IMR-90 (cell line): Measurements from ENCODE around the gene KL. TPM values are rescaled to one million over a fixed set of nuclear protein-coding genes. Genes with fewer than 3 reads are reported as not detected.

Experiments used
- ATAC-seq: fragments of 200-7000 bp; cut with Tn5 transposase; 2 replicates; pipeline ENCODE4 v1.9.1; 2020; ENCODE audit warnings: low read depth, mild to moderate bottlenecking, moderate library complexity
- BruUV-seq: library from RNA; stranded (reverse); fragments of 400-500 nt; replicated peaks from 2 replicates; lab custom pipeline; 2021; lab: Mats Ljungman, UMichigan
- CTCF ChIA-PET: fragments of 300-600 bp; formaldehyde crosslinking; extraction: SDS; loops from one replicate; lab custom pipeline; 2021; ENCODE audit warnings: antibody characterized with exemption; lab: Yijun Ruan, JAX
- POLR2A ChIA-PET: fragments of 300-600 bp; sonication (Branson Sonifier 250); formaldehyde crosslinking; loops from one replicate; lab custom pipeline; 2022; ENCODE audit warnings: antibody characterized with exemption; ENCODE audit not compliant: unreplicated experiment; lab: Charles Lee
- DNase-seq: peaks from one replicate; pipeline ENCODE4 v3.0.0; 2013
- H2AFZ ChIP-seq: replicated peaks from 2 replicates; pipeline ENCODE3; 2013; ENCODE audit warnings: low read length, mild to moderate bottlenecking; ENCODE audit not compliant: poor library complexity
- H2AK5ac ChIP-seq: 2 replicates; pipeline ENCODE4 v1.6.1; 2013; ENCODE audit warnings: low read depth, low read length, inconsistent platforms
- H2AK9ac ChIP-seq: replicated peaks from 2 replicates; pipeline ENCODE3; 2013; ENCODE audit warnings: mild to moderate bottlenecking, low read depth, low read length, moderate library complexity; ENCODE audit not compliant: poor library complexity
- H2BK120ac ChIP-seq: 2 replicates; pipeline ENCODE4 v1.6.1; 2013; ENCODE audit warnings: low read depth, low read length, inconsistent platforms
- H2BK15ac ChIP-seq: 3 replicates; pipeline ENCODE4 v1.6.1; 2013; ENCODE audit warnings: low read depth, low read length, inconsistent platforms
- H2BK20ac ChIP-seq: 2 replicates; pipeline ENCODE4 v1.6.1; 2013; ENCODE audit warnings: low read depth, mild to moderate bottlenecking, inconsistent platforms, low read length, moderate library complexity
- H2BK5ac ChIP-seq: 2 replicates; pipeline ENCODE4 v1.6.1; 2013; ENCODE audit warnings: mild to moderate bottlenecking, low read depth, low read length, inconsistent platforms; ENCODE audit not compliant: poor library complexity, severe bottlenecking
- H3K14ac ChIP-seq: replicated peaks from 2 replicates; pipeline ENCODE4 v1.6.1; 2013; ENCODE audit warnings: low read depth, low read length, inconsistent platforms
- H3K18ac ChIP-seq: 2 replicates; pipeline ENCODE4 v1.6.1; 2013; ENCODE audit warnings: low read depth, low read length, control low read depth
- H3K23ac ChIP-seq: 2 replicates; pipeline ENCODE4 v1.6.1; 2013; ENCODE audit warnings: low read depth, low read length, inconsistent platforms
- H3K27ac ChIP-seq: 2 replicates; pipeline ENCODE4 v1.5.1; 2013; ENCODE audit warnings: mild to moderate bottlenecking, control low read depth, low read length; ENCODE audit not compliant: insufficient read depth
- H3K27me3 ChIP-seq: 2 replicates; pipeline ENCODE4 v1.6.1; 2013; ENCODE audit warnings: low read length; ENCODE audit not compliant: control insufficient read depth, insufficient read depth
- H3K36me3 ChIP-seq: 2 replicates; pipeline ENCODE4 v1.6.1; 2013; ENCODE audit warnings: low read length, mixed read lengths; ENCODE audit not compliant: control insufficient read depth, insufficient read depth
- H3K4ac ChIP-seq: 2 replicates; pipeline ENCODE4 v1.6.1; 2013; ENCODE audit warnings: low read depth, low read length, inconsistent platforms
- H3K4me1 ChIP-seq: 2 replicates; pipeline ENCODE4 v1.6.1; 2013; ENCODE audit warnings: low read length, mixed read lengths; ENCODE audit not compliant: control insufficient read depth, insufficient read depth
- H3K4me2 ChIP-seq: 2 replicates; pipeline ENCODE4 v1.6.1; 2013; ENCODE audit warnings: low read depth, mild to moderate bottlenecking, control low read depth, low read length, moderate library complexity
- H3K4me3 ChIP-seq: 2 replicates; pipeline ENCODE4 v1.5.1; 2013; ENCODE audit warnings: low read depth, mild to moderate bottlenecking, control low read depth, low read length, moderate library complexity; ENCODE audit not compliant: insufficient read depth
- H3K56ac ChIP-seq: 2 replicates; pipeline ENCODE4 v1.6.1; 2013; ENCODE audit warnings: low read length, inconsistent platforms; ENCODE audit not compliant: insufficient read depth; ENCODE audit errors: extremely low read depth
- H3K79me1 ChIP-seq, 2 experiments: 2 replicates each; pipeline ENCODE4 v1.6.1; 2013; ENCODE audit warnings: low read length in 2 of 2, inconsistent platforms in 1 of 2, low read depth in 1 of 2
- H3K9ac ChIP-seq: 2 replicates; pipeline ENCODE4 v1.6.1; 2013; ENCODE audit warnings: low read depth, low read length, control low read depth
- H3K9me1 ChIP-seq: 2 replicates; pipeline ENCODE4 v1.6.1; 2013; ENCODE audit warnings: low read length, inconsistent platforms; ENCODE audit not compliant: insufficient read depth
- H3K9me3 ChIP-seq: 2 replicates; pipeline ENCODE4 v1.6.1; 2013; ENCODE audit warnings: low read length; ENCODE audit not compliant: control insufficient read depth, insufficient read depth
- H4K20me1 ChIP-seq: 2 replicates; pipeline ENCODE4 v1.6.1; 2013; ENCODE audit warnings: low read length, inconsistent platforms; ENCODE audit not compliant: insufficient read depth
- H4K5ac ChIP-seq: 2 replicates; pipeline ENCODE4 v1.6.1; 2013; ENCODE audit warnings: mild to moderate bottlenecking, low read depth, low read length, control low read depth
- H4K8ac ChIP-seq, 2 experiments: 2 replicates each; pipeline ENCODE4 v1.6.1; 2013; ENCODE audit warnings: low read depth in 2 of 2, low read length in 2 of 2, control low read depth in 1 of 2, inconsistent platforms in 1 of 2
- H4K91ac ChIP-seq: 2 replicates; pipeline ENCODE4 v1.6.1; 2013; ENCODE audit warnings: low read depth, low read length, inconsistent platforms; ENCODE audit not compliant: insufficient read depth
- BHLHE40 ChIP-seq: fragments of 150-350 bp; IDR thresholded peaks from 2 replicates; pipeline ENCODE4 v1.6.1; 2016; ENCODE audit warnings: mild to moderate bottlenecking, low read depth, low read length
- CEBPB ChIP-seq: IDR thresholded peaks from 2 replicates; pipeline ENCODE4 v1.6.1; 2012; ENCODE audit warnings: low read depth, low read length, improper control_type of control experiment
- CHD1 ChIP-seq: IDR thresholded peaks from 2 replicates; pipeline ENCODE4 v1.6.1; 2012; ENCODE audit warnings: low read depth, low read length, improper control_type of control experiment
- FOS ChIP-seq: fragments of 150-350 bp; IDR thresholded peaks from 2 replicates; pipeline ENCODE4 v1.6.1; 2016; ENCODE audit warnings: low read depth, low read length
- MAFK ChIP-seq: IDR thresholded peaks from 2 replicates; pipeline ENCODE4 v1.6.1; 2012; ENCODE audit warnings: low read depth, low read length, improper control_type of control experiment
- MAZ ChIP-seq: IDR thresholded peaks from 2 replicates; pipeline ENCODE4 v1.6.1; 2012; ENCODE audit warnings: low read depth, mild to moderate bottlenecking, low read length, improper control_type of control experiment, moderate library complexity, borderline replicate concordance
- MXI1 ChIP-seq: IDR thresholded peaks from 2 replicates; pipeline ENCODE4 v1.6.1; 2012; ENCODE audit warnings: low read depth, mild to moderate bottlenecking, low read length, moderate library complexity, borderline replicate concordance
- NFE2L2 ChIP-seq: fragments of 150-350 bp; IDR thresholded peaks from 2 replicates; pipeline ENCODE4 v1.6.1; 2016; ENCODE audit warnings: low read depth, mild to moderate bottlenecking, low read length
- POLR2A ChIP-seq: IDR thresholded peaks from 2 replicates; pipeline ENCODE4 v1.6.1; 2012; ENCODE audit warnings: mild to moderate bottlenecking, low read depth, low read length
- RAD21 ChIP-seq: IDR thresholded peaks from 2 replicates; pipeline ENCODE4 v1.6.1; 2012; ENCODE audit warnings: low read length, improper control_type of control experiment
- RCOR1 ChIP-seq: IDR thresholded peaks from 2 replicates; pipeline ENCODE4 v1.6.1; 2012; ENCODE audit warnings: mild to moderate bottlenecking, low read length, improper control_type of control experiment; ENCODE audit not compliant: insufficient replicate concordance
- RFX5 ChIP-seq: IDR thresholded peaks from 2 replicates; pipeline ENCODE4 v1.8.0; 2012; ENCODE audit warnings: low read depth, mild to moderate bottlenecking, low read length, moderate library complexity
- SMC3 ChIP-seq: fragments of 150-350 bp; IDR thresholded peaks from 2 replicates; pipeline ENCODE4 v1.6.1; 2016; ENCODE audit warnings: low read depth, mild to moderate bottlenecking, antibody characterized with exemption, low read length, moderate library complexity
- WGBS, 2 experiments: methylation state at CpG; one replicate each; pipeline versions ENCODE4 v1.1.5 to v1.1.7; 2013; ENCODE audit warnings: missing lambda C conversion rate in 2 of 2; ENCODE audit not compliant: insufficient read length in 1 of 2; ENCODE audit errors: extremely low coverage in 2 of 2; 5-methylcytosine and 5-hydroxymethylcytosine counted together
- dilution Hi-C: fragments of 300-500 bp; cut with HindIII; formaldehyde crosslinking; loops from one replicate; pipeline ENCODE4 v1.14.3; 2018; ENCODE audit warnings: low sequenced_read_pairs; ENCODE audit not compliant: unreplicated experiment
- in situ Hi-C: fragments of 300-500 bp; cut with MboI; formaldehyde crosslinking; loops from 3 replicates; pipeline ENCODE4 v1.14.3; 2019; ENCODE audit warnings: low sequenced_read_pairs, inconsistent platforms, mixed read lengths
- intact Hi-C: fragments of 100-400 bp; cut with micrococcal nuclease; formaldehyde crosslinking; loops from 2 replicates; pipeline ENCODE4 v1.10.0; 2022
- polyA plus RNA-seq, 3 experiments: library from polyadenylated mRNA; depleted of rRNA; stranded (reverse); fragments of >200 nt; gene quantifications; 2 replicates each; pipeline ENCODE4 v1.2.3, GENCODE V29; 2012; ENCODE audit warnings: low replicate concordance in 1 of 3
- total RNA-seq: library from RNA; depleted of rRNA; stranded (reverse); fragments of >200 nt; gene quantifications from 2 replicates; pipeline ENCODE4 v1.2.3, GENCODE V29; 2012
- TF ChIP-seq, protein P1 (sequence below): fragments of 150-350 bp; IDR thresholded peaks from 2 replicates; pipeline ENCODE4 v1.6.1; 2016; ENCODE audit warnings: low read depth, mild to moderate bottlenecking, low read length, moderate library complexity, borderline replicate concordance
- TF ChIP-seq, protein P2 (sequence below): fragments of 150-350 bp; IDR thresholded peaks from 2 replicates; pipeline ENCODE4 v1.6.1; 2017; ENCODE audit warnings: mild to moderate bottlenecking, antibody characterized with exemption, low read length, low read depth
- TF ChIP-seq, protein P3 (sequence below): conservative IDR thresholded peaks from 2 replicates; pipeline ENCODE4 v1.5.1; 2012; ENCODE audit warnings: mild to moderate bottlenecking, low read depth, low read length, improper control_type of control experiment

The KL gene
- total and polyA plus RNA-seq, 2 of the 4 experiments (the other 2 are of a cell fraction): not detected

DNA sequence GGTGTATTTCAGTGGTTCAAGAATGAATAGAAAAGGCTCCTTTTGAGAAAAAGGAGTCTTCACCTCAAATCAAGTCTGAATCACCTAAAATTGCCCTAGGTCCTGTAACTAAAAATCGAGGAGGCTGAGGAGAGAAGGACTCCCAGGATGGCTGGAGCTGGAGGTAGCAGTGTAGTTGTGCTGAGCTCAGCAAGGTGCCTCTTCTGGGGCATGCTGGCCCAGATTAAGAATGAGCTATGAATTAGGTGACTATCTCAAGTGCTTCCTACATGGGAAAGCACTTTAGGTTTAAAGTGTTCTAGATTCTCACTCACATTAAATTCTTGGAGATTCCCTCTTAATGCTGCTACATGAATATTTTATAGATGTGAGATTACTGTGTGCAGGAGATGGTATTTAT lies 28.8 kb upstream of the KL start:
- dilution Hi-C loops (no loop called here), intact Hi-C loops (no loop called here), in situ Hi-C loops (no loop called here)
- ChIA-PET CTCF (no interaction called here), POLR2A (no interaction called here)
- Histone ChIP-seq H3K4me2 (no peak overlapping the region), H4K5ac (no peak overlapping the region), H2BK5ac (no peak overlapping the region), H3K36me3 (no peaks in the 10 kb centered on the region), H3K14ac (no peak overlapping the region), H4K8ac (no peak overlapping the region), H2BK20ac (no peak overlapping the region), H3K4me1 (no peaks in the 10 kb centered on the region), H2AFZ (no peak overlapping the region), H3K4ac (no peak overlapping the region), H2AK5ac (no peak overlapping the region; the same call in 1 of the 2 replicates), H3K27me3 (peaks cover 3% of the 10 kb centered on the region; the same call in 1 of the 2 replicates), H3K18ac (no peak overlapping the region), H3K9me3 (no peaks in the 10 kb centered on the region), H3K56ac (no peak overlapping the region), H2AK9ac (no peak overlapping the region), H3K79me1 (no peaks in the 10 kb centered on the region), H3K4me3 (no peak overlapping the region), H2BK15ac (no peak overlapping the region), H3K9ac (no peak overlapping the region), H3K23ac (no peak overlapping the region), H2BK120ac (no peak overlapping the region), H4K20me1 (no peaks in the 10 kb centered on the region), H3K27ac (no peak overlapping the region), H3K9me1 (peaks cover 11% of the 10 kb centered on the region; the same call in 1 of the 2 replicates), H4K91ac (no peak overlapping the region)
- DNase-seq: no peak
- no peak for TF ChIP-seq FOS
- TF ChIP-seq BHLHE40: no peak
- TF ChIP-seq POLR2A: no peak
- no peak for TF ChIP-seq RAD21
- TF ChIP-seq, protein P1, sequence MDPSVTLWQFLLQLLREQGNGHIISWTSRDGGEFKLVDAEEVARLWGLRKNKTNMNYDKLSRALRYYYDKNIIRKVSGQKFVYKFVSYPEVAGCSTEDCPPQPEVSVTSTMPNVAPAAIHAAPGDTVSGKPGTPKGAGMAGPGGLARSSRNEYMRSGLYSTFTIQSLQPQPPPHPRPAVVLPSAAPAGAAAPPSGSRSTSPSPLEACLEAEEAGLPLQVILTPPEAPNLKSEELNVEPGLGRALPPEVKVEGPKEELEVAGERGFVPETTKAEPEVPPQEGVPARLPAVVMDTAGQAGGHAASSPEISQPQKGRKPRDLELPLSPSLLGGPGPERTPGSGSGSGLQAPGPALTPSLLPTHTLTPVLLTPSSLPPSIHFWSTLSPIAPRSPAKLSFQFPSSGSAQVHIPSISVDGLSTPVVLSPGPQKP: no peak
- TF ChIP-seq MAZ: no peak
- TF ChIP-seq RFX5: no peak
- TF ChIP-seq NFE2L2: no peak
- no peak for TF ChIP-seq RCOR1
- no peak for TF ChIP-seq CEBPB
- no peak for TF ChIP-seq MAFK
- no peak for TF ChIP-seq SMC3
- no peak for TF ChIP-seq MXI1
- TF ChIP-seq, protein P2, sequence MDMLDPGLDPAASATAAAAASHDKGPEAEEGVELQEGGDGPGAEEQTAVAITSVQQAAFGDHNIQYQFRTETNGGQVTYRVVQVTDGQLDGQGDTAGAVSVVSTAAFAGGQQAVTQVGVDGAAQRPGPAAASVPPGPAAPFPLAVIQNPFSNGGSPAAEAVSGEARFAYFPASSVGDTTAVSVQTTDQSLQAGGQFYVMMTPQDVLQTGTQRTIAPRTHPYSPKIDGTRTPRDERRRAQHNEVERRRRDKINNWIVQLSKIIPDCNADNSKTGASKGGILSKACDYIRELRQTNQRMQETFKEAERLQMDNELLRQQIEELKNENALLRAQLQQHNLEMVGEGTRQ: no peak
- TF ChIP-seq, protein P3, sequence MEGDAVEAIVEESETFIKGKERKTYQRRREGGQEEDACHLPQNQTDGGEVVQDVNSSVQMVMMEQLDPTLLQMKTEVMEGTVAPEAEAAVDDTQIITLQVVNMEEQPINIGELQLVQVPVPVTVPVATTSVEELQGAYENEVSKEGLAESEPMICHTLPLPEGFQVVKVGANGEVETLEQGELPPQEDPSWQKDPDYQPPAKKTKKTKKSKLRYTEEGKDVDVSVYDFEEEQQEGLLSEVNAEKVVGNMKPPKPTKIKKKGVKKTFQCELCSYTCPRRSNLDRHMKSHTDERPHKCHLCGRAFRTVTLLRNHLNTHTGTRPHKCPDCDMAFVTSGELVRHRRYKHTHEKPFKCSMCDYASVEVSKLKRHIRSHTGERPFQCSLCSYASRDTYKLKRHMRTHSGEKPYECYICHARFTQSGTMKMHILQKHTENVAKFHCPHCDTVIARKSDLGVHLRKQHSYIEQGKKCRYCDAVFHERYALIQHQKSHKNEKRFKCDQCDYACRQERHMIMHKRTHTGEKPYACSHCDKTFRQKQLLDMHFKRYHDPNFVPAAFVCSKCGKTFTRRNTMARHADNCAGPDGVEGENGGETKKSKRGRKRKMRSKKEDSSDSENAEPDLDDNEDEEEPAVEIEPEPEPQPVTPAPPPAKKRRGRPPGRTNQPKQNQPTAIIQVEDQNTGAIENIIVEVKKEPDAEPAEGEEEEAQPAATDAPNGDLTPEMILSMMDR: no peak
- no peak for TF ChIP-seq CHD1
- ATAC-seq: no peak
- BruUV-seq: no TSS peak
- no CpG with 5 or more reads among the region's 1 CpG for WGBS, 2 experiments
